Measurements from ENCODE around the gene PPME1.
"Not testable (repeated sequence)": the region's sequence is repeated elsewhere in the genome, so short reads cannot be mapped to it uniquely, and the experiment has no call there.

PPME1 gene, protein sequence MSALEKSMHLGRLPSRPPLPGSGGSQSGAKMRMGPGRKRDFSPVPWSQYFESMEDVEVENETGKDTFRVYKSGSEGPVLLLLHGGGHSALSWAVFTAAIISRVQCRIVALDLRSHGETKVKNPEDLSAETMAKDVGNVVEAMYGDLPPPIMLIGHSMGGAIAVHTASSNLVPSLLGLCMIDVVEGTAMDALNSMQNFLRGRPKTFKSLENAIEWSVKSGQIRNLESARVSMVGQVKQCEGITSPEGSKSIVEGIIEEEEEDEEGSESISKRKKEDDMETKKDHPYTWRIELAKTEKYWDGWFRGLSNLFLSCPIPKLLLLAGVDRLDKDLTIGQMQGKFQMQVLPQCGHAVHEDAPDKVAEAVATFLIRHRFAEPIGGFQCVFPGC

DNA sequence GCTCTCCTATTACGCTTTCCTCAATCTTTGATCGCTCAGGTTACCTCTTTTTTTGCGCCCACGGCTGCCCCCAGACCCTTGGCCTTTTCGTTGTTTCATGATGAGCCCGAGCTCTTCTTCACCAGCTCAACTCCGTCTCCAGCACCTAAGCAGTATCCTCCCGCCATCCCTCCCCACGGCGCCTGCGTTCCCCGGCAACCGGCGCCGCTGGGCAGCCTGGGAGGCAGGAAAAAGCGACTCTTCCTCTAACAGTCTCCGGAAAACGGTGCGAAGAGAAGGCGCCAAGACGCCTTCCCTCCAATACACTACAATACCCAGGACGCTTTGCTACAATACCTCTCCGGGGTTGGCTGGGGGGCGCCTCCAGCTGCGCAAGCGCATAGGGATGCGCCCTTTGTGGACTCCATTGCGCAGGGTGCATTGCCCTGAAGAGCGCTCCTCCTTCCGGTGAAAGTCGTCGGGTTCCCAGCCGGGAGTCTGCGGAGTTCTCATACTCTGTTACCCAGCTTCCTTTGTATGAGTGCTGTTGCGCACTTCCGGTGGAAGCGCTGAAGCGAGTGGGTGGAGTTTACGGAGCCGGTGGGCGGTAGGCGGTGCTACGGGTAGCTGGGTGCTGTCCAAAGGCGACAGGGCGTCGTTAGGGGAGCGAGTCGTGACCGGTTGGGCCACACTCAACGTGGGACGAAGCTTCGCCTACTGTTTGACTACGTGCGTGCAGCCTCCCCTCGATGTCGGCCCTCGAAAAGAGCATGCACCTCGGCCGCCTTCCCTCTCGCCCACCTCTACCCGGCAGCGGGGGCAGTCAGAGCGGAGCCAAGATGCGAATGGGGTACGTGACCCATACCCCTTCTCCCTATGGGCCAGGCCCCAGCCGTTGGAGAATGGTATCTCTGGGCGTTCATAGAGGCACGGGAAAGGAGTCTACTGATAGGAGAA lies at the start of gene PPME1, which contains the start of gene C2CD3:
Gene PPME1, plus strand, starts transcription at position 596 of the 936 bp plus-strand sequence. Its CDS starts 133 bp downstream, at position 729.
Gene C2CD3, minus strand, starts transcription at position 309 of the 936 bp plus-strand sequence. Its CDS starts 210 bp downstream, at position 99.
- DNase-seq, result peak; percentile 99

- DNase-seq, result no peak
These were observed 49.3 kb upstream of the PPME1 start for GRCh38 chr11:74121804-74122203.

DNA sequence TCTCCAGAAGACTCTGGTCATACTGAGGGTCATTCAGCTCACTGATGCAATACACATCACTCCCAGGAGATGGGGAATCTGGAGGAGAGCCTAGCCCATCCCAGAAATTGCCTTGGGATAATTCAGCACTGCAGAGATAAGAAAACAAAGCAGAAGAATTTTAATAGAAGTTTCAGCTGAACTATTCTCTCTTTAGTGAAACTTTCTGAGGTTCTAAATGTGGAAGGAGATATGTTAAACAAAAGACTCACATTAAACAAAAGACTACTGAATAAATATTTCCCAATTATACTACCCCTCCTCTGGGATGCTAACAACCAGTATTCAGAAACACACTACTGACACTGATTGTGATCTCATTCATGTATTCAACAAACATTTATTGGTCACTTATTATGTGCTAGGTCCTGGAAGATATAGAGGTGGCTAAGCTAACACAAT lies 48.1 kb upstream of the PPME1 start:
- no peak for DNase-seq

DNA sequence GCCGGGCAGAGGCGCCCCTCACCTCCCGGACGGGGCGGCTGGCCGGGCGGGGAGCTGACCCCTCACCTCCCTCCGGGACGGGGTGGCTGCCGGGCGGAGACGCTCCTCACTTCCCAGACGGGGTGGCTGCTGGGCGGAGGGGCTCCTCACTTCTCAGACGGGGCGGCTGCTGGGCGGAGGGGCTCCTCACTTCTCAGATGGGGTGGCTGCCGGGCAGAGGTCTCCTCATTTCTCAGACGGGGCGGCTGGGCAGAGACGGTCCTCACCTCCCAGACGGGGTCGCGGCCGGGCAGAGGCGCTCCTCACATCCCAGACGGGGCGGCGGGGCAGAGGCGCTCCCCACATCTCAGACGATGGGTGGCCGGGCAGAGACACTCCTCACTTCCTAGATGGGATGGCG lies 42.0 kb upstream of the PPME1 start:
- not testable (repeated sequence) for DNase-seq

- DNase-seq, result no peak
These were observed 38.3 kb upstream of the PPME1 start for GRCh38 chr11:74132833-74133232.

DNA sequence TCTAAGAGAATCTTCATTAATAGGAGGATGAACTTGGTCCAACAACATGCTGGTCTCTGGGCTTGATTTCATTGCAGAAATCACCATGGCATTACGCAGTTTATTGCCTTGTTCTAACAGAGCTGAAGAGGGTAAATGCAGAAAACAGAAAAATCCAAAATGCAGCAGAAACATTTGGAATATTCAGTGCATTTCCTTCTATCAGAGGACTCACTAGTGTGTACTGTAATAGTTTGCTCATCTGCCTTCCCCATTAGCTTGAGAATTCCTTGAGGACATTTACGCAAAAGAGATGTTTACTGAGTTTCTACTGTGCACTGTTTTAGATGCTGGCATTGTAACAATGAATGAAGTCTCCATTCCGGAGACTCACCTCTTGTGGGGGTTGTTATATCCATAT lies 37.7 kb upstream of the PPME1 start:
- DNase-seq, result no peak

DNA sequence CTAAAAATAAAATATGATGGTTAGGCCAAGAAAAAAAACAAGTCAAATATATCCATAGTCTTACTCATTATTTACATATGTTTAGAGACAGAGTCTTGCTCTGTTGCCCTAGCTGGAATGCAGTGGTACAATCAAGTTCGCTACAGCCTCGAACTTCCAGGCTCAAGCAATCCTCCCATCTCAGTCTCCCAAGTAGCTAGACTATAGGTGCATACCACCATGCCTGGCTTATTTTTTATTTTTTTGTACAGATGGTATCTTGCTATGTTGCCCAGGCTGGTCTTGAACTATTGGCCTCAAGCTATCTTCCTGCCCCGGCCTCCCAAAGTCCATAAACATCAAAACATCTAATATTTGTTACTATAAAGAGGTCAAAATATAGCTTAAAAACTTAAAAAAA lies 36.4 kb upstream of the PPME1 start:
- DNase-seq, result no peak

DNA sequence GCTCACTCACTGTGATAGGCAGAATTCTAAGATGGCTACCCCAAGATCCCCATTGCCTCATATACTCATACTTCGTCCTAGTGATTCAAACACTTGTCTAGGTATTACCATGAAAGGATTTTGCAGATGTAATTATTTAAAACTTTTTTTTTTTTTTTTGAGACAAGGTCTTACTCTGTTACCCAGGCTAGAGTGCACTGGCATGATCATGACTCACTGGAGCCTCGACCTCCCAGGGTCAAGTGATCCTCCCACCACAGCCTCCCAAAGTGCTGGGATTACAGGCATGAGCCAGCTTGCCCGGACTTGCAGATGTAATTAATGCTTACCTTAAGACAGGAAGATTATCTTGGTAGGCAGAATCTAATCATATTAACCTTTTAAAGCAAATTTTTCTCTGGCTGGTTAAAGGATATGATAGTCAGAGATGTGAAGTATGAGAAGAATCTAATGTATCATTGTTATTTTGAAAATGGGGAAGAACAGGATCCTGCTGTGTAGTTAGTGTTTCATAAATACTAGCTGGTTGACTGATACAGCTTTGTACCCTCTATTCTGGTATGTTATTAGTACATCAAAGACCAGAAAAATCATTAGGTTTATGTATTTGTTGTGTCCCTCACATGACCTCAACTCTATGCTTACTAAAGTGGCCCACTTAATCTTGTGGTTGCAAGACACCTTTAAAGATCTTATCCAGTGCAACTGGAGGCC lies 35.8 kb upstream of the PPME1 start:
- DNase-seq, result no peak

DNA sequence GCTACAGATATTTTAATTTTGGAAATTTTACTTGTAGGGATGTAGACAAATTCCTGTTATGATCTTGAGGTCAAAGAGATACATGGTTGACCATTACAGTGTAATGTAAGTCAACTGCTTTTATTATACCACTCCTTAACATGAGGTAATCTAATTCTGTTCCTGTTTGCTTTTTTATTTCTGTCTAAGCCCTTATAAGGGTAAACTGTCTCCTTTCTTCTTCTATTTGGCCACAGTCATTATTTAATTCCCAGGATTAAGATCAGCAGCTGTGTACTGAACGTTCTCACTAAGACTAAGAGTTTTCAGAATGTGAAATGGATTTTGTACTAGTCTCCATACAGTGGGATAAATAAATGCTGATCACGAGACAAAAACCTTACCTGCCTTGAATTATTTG lies 33.1 kb upstream of the PPME1 start:
- no peak for DNase-seq

GRCh38 chr11:74138572-74138971 lies 32.5 kb upstream of the PPME1 start:
- no peak for DNase-seq

GRCh38 chr11:74139151-74139918 lies 31.8 kb upstream of the PPME1 start:
- DNase-seq, result no peak

- DNase-seq, result not testable (repeated sequence)
These were observed 31.1 kb upstream of the PPME1 start for GRCh38 chr11:74139919-74140431.

- no peak for DNase-seq
These were observed 29.8 kb upstream of the PPME1 start for GRCh38 chr11:74141241-74141695.

GRCh38 chr11:74141908-74142307 lies 29.2 kb upstream of the PPME1 start:
- no peak for DNase-seq

DNA sequence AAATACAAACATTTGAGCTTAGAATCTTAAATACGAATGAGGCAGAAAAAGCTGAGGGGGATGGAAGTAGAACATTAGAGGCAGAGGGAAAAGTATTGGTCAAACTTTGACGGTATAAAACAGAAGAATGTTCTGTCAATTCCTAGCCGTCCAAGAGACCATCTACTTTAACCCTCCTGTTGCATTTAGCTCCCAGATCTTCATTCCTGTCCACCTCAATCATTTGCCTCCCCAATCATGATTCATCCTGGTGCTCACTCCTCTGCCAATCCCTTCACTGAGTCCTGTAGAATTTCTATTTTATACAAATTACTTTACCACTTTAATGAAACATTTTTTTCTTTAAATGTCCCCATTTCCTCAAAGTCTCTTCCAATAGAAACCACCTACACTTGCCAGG lies 28.5 kb upstream of the PPME1 start:
- DNase-seq, result no peak

GRCh38 chr11:74144592-74144991 lies 26.5 kb upstream of the PPME1 start:
- no peak for DNase-seq

GRCh38 chr11:74147199-74147929 lies 23.7 kb upstream of the PPME1 start:
- no peak for DNase-seq

- DNase-seq, result no peak
These were observed 17.9 kb upstream of the PPME1 start for GRCh38 chr11:74153224-74153623.

DNA sequence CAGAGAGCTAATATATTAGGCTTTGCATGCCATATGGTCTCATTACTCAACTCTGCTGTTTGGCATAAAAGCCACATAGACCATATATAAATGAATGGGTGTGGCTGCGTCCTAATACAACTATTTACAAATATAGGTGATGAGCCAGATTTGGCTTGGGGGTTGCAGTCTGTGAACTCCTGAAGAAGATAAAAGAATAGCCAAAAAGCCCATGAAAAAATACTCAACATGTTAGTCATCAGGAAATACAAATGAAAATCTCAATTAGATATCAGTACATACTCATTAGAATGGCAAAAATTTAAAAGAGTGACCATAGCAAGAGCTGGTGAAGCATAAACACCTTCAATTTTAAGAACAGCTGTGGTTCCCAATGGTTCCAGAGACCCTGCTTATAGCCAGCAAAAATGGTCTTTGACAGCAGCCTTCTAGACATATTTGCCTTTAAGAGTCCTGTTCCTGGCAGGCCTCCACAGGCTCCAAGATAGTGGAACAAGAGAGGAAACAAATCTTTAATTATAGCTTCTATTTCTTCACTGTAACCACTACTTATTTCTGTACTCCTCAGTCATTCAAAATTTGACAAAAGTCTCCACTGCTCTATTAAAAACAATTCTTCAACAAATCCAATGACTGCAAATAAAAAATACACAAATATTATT lies 16.3 kb upstream of the PPME1 start:
- DNase-seq, result no peak

DNA sequence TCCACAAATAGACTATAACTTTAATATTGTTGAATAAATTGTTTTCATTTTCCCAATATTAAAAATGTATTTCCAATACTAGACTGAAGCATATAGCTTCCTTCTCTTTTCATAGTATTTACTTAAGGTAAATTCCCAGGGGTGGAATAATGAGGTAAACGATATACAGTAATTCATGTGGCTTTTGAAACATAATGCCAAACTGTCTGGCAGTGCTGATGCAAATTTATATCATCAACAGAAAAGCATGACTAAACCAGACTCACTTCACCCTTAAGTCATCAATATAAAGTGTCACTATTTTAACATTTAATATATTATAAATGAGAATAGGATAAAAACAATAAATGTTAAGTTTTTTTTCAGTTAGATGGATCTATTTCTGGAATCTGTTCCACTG lies 13.9 kb upstream of the PPME1 start:
- DNase-seq, result no peak

DNA sequence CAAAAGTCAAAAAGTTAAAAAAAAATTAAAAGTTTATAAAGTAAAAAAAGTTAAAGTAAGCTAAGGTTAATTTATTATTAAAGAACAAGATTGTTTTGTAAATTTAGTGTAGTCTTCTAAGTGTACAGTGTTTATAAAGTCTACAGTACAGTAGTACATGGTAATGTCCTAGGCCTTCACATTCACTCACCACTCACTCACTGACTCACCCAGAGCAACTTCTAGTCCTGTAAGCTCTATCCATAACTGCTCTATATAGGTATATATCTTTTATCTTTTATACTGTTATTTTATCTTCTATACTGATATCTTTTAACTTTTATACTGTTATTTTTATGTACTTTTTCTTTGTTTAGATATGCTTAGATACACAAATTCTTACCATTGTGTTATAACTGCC lies 11.4 kb upstream of the PPME1 start:
- no peak for DNase-seq
